GM18861 (cell line): ENCODE measurements around the gene ZNF587.
"Not testable (repeated sequence)": the region's sequence is repeated elsewhere in the genome, so short reads cannot be mapped to it uniquely, and the experiment has no call there.

Experiments used
- ATAC-seq: cut with Tn5 transposase; IDR thresholded peaks from one replicate; pipeline ENCODE4 v1.9.1; 2021; ENCODE audit not compliant: unreplicated experiment

The ZNF587 gene

DNA sequence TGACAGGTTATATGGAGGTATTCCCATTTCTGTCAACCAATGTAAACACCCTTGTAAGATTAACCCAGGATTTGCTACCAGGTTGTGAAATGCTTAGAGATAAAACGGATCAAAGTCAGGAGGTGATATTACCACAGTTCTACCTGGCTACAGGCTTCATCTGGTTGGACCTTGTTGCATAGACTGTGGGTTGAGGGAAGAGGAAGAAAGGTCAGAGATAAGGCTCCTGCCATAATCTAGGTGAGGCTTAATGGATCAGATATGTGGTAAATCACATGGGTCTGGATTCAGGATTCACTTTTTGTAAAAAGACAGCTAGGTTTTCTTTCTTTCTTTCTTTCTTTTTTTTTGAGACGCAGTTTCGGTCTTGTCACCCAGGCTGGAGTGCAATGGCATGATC, 28.2 kb upstream of the ZNF587 start:
- not testable (repeated sequence) for ATAC-seq

DNA sequence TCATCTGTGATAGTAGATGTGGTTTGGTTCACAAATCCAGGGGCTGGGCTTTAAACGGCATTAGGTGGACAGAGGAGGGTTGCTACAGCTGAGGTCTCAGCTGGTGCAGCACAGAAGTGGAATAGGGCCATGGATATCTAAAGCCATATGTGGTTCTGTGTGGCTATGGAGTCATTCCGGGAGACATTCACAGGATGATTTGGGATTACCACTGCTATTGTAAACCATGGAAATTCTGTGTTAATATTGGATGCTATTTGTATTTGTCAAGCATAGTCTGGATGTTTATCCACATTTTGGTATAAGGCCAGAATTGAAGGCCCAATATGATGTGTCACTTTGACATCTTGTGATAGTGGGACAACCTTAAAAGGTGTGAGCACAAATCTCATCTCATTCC, 26.5 kb upstream of the ZNF587 start:
- not testable (repeated sequence) for ATAC-seq

DNA sequence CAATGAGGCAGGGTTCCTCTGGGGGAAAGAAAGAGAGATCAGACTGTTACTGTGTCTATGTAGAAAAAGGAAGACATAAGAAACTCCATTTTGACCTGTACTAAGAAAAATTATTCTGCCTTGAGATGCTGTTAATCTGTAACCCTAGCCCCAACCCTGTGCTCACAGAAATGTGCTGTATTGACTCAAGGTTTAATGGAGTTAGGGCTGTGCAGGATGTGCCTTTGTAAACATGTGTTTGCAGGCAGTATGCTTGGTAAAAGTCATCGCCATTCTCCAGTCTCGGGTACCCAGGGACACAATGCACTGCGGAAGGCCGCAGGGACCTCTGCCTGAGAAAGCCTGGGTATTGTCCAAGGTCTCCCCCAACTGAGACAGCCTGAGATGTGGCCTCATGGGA, 26.1 kb upstream of the ZNF587 start:
- not testable (repeated sequence) for ATAC-seq

DNA sequence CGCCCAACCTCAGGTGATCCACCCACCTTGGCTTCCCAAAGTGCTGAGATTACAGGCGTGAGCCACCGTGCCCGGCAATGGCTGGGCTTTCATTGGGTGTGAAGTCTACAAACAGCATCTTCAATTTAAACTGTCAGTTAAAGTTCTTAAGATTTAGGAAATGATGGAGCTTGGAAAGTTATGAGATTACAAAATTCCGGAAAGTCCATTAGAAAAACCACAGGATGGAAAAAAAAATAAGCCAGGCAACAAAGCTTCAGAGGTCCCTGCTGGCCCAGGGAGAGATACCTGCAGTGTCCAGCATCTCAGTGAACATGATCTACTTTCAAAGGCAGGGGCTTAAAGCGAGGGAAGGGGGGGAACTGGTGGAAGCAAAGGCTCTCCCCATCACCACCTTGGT, 24.1 kb upstream of the ZNF587 start:
- ATAC-seq, result no peak

DNA sequence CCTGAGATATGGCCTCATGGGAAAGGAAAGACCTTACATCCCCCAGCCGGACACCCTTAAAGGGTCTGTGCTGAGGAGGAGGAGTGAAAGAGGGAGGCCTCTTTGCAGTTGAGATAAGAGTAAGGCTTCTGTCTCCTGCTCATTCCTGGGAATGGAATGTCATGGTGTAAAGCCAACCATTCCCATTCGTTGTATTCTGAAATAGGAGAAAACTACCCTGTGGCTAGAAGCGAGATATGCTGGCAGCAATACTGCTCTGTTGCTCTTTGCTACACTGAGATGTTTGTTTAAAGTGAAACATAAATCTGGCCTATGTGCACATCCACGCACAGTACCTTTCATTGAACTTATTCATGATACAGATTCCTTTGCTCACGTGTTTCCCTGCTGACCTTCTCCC, 20.3 kb upstream of the ZNF587 start:
- no peak for ATAC-seq

DNA sequence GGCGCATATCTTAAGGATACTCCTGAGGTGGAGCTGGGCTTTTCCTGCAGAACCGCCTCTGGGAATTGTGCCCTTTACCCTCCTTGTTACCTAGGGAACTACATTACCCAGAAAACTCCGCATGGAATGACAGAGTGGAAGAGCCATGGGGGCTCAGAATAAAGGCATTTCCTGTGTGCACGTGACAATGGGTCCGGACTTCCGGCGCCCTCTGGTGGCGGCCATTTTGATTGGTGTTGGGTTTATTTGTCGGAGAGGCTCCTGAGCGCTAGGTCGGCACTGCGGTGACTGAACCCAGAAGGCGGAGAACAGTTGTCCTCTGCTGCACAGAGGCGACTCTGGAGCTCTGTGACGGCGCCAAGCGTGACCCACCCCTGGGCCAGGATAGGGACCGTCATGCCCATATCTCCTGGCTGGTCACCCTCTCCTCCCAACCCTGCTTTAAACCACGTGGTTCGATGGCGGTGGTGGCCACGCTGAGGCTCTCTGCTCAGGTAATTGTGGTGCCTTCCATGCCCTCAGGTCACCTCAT, 19.5 kb upstream of the ZNF587 start, which contains the start of gene ZNF587B:
TSS of gene ZNF587B (plus strand) at position 229 of the 532 bp plus-strand sequence. CDS start at position 459, 230 bp downstream.
- ATAC-seq, result no peak

DNA sequence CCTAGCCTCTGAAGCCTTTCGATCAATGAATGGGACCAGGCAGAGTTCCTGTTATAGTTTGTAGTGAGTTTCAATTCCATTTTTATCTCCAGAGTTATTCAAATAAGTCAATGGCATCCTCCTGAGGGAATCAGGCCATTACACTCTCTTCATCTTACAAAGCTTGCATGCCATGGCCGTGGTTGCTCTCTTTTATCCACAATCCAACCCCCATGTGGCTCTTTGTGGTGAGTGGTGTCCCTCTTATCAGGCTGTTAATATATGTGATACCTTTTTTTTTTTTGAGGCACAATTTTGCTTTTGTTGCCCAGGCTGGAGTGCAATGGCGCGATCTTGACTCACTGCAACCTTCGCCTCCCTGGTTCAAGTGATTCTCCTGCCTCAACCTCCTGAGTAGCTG, 12.7 kb upstream of the ZNF587 start:
- not testable (repeated sequence) for ATAC-seq

DNA sequence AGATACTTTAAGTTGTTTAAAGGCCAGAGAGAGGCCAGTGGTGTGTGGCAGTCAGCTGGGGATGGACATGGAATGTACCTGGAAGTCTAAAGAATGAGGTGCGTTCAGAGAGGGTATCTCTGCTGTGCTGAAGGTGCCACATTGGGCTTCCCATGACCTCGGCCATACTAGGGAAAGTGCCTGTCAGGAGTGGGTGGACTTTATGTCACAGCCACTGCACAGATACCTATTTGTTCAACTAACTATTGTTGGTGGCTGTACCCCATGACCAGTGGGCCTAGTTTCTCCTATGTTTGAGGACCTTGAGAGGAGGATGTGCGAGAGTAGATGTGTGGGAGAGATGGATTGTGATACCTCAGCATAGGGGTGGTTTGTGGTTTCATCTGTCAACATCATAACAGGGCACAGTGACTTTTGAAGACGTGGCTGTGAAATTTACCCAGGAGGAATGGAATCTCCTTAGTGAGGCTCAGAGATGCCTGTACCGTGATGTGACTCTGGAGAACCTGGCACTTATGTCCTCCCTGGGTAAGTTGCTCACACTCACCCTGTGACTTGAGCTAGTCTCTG, 11.0 kb upstream of the ZNF587 start:
- not testable (repeated sequence) for ATAC-seq

DNA sequence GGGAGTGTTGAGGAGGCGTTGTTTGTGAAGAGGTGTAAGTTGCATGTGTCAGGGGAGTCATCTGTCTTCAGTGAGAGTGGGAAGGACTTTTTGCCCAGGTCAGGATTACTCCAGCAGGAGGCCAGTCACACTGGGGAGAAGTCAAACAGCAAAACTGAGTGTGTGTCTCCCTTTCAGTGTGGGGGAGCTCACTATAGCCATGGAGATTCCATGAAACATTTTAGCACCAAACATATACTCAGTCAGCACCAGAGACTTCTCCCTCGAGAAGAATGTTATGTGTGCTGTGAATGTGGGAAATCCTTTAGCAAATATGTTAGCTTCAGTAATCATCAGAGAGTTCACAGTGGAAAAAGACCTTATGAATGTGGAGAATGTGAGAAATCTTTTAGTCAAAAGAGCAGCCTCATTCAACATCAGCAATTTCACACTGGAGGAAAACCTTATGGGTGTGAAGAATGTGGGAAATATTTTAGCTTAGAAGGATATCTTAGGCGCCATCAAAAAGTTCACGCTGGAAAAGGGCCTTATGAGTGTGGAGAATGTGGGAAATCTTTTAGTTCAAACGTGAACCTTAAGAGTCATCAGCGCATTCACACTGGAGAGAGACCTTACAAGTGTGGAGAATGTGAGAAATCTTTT, 8.4 kb upstream of the ZNF587 start:
- no peak for ATAC-seq

DNA sequence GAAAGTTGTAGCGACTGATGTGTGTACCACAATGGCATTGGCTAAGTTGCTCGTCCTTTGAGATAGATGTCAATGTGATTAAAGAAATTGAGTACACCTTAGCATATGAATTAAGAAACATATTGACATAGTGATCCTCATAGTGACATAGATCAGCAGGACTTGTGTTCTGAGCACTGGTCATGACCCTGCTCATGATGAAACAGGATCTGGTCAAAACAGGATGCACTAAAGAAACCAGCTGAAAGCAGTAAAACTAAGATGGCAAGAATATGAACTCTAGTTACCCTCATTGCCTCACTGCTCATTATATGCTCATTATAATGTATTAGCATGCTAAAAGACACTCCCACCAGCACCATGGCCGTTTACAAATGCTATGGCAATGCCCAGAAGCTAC, 2.5 kb upstream of the ZNF587 start:
- ATAC-seq, result not testable (repeated sequence)

DNA sequence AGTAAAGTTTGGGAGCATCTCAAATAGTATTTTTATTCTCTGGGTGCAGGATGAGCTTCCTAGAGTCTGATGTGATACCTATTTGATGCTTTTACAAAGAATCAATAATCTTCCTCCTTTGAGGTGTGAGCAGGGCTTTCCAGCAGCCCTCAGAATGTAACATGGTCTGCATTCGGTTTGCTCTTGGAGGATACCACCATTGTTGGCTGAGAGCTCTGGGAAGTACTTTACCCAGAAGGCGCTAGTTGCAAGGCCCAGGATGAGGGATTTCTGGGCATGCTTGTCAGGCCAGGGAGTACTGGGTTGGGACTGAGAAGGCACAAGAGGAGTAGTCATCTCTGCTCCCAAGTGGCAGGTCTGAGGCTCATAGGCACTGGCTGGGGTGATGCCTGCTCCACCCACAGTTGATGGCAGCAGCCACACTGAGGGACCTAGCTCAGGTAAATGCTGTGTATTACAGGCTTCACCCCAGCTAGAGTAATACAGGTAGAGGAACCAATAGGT, 445 bp upstream of the ZNF587 start:
- peak; percentile 8 for ATAC-seq

DNA sequence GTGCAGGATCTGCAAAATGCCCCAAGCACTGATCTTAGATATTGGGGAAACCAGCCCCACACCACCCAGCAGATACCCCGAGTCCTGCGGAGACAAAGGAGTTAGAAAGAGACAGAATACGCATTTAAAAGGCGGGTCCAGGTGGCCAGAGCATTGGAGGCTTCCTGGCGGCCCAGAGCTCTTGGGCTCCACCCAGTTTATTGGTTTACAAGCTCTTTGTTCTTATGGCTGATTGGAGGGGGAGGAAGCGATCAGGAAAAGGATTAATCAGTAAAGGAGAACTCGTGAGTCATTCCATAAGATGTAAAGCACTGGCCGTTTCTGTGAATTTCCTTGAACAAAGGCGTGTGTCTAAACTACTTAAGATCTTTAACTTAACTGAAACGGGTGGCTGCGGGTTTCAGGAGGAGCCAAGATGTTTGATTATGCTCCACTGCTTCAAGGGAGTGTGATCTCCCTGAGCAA, 926 bp downstream of the ZNF587 start:
- ATAC-seq, result no peak

DNA sequence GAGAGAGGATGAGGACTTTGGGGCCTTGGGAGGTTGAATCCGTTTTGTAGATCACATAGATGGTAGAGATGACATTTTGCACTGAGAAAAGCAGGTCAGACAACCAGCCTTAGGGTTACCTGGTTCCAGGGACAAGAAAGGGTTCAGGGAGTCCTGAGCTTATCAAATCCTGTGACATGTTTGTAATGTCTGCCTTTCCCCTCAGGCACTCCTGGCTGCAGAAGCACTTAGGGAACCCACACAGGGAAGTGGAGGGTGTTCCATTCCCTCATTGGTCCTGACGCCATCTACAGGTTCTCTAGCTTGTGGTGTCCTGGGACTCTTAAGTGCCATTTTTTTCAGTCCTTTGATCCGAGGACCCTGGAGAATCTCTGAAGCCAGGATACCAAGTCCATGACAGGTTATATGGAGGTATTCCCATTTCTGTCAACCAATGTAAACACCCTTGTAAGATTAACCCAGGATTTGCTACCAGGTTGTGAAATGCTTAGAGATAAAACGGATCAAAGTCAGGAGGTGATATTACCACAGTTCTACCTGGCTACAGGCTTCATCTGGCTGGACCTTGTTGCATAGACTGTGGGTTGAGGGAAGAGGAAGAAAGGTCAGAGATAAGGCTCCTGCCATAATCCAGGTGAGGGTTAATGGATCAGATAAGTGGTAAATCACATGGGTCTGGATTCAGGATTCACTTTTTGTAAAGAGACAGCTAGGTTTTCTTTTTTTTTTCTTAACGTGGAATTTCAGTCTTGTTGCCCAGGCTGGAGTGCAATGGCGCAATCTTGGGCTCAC, 2.3 kb downstream of the ZNF587 start:
- not testable (repeated sequence) for ATAC-seq

DNA sequence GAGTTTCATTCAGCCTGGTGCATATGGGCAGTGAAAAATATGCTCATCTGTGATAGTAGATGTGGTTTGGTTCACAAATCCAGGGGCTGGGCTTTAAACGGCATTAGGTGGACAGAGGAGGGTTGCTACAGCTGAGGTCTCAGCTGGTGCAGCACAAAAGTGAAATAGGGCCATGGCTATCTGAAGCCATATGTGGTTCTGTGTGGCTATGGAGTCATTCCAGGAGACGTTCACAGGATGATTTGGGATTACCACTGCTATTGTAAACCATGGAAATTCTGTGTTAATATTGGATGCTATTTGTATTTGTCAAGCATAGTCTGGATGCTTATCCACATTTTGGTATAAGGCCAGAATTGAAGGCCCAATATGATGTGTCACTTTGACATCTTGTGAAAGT, 4.5 kb downstream of the ZNF587 start:
- ATAC-seq, result not testable (repeated sequence)

DNA sequence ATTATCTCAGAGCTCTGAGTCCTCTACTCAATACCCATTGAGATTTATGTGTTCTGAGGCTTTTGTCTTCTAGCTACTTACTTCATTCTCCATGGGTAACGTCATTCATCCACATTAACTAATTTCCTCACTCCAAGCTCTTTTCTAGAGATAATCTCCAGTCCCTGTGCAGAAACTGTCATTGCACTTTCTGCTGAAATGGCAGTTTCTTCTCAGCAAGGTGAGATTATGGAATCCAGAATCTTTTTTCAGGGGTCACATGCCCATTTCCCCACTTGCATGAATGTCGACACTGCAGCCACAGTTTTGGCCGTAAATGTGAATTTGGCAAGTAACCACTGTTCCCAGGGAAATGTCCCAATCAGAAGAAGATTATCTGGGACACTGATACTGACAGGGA, 12.7 kb downstream of the ZNF587 start:
- ATAC-seq, result not testable (repeated sequence)

DNA sequence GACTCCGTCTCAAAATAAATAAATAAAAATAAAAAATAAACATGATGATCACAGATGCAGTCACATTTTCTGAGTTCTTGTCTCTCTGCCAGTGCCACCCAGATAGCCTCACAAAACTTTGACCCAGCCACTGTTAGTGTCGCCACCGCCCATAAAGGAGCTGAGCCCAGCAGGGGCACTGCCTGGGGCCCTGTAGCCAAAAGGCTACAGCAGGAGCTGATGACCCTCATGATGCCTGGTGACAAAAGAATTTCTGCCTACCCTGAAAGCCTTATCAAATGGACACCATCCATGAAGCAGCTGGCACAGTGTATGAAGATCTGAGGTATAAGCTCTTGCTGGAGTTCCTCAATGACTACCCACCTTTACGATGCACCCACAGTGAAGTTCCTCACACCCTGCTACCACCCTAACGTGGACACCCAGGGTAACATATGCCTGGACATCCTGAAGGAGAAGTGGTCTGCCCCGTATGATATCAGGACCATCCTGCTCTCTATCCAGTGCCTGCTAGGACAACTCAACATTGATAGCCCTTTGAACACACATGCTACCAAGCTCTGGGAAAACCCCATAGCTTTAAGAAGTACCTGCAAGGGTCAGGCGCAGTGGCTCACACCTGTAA, 18.3 kb downstream of the ZNF587 start:
- no peak for ATAC-seq

DNA sequence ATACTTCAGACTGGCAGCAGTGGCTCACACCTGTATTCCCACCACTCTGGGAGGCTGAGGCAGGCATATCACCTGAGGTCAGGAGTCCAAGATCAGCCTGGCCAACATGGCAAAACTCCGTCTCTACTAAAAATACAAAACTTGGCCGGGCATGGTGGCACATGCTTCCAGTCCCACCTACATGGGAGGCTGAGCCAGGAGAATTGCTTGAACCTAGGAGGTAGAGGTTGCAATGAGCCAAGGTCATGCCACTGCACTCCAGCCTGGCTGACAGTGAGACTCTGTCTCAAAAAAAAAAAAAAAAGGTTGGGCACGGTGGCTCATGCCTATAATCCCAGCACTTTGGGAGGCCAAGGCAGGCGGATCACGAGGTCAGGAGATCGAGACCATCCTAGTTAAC, 20.0 kb downstream of the ZNF587 start:
- not testable (repeated sequence) for ATAC-seq

DNA sequence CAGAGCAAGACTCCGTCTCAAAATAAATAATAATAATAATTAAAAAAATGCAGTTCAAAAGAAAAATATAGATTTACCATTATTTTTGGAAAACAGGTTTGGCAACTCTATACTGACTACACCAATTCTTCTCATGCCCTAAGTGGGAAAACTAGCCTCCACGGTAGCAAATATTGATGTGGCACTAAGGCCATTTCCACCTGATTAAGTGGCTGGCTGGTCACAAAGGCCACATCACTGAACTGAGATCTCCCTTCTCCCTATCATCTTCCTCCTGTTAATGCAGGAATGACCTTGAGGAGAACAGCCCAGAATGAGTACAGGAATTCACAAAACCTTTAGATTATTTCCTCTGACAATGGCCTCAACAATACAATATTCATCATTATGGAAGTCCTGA, 20.6 kb downstream of the ZNF587 start:
- ATAC-seq, result no peak

DNA sequence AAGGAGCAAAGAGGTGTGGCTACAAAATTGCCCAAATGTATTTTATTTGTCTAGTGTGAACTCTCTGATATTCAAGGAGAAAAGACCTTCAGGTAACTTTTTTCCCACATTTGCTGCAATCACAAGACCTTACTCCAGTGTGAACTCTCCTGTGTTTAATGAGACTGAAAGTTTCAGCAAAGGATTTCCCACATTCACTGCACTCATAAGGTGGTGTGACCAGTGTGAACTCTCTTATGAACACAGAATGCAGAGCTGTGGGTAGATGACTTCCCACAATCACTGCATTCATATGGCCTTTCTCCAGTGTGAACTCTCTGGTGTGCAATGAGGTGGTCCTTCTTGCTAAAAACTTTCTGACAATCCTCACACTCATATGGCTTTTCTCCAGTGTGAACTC, 22.8 kb downstream of the ZNF587 start:
- no peak for ATAC-seq

DNA sequence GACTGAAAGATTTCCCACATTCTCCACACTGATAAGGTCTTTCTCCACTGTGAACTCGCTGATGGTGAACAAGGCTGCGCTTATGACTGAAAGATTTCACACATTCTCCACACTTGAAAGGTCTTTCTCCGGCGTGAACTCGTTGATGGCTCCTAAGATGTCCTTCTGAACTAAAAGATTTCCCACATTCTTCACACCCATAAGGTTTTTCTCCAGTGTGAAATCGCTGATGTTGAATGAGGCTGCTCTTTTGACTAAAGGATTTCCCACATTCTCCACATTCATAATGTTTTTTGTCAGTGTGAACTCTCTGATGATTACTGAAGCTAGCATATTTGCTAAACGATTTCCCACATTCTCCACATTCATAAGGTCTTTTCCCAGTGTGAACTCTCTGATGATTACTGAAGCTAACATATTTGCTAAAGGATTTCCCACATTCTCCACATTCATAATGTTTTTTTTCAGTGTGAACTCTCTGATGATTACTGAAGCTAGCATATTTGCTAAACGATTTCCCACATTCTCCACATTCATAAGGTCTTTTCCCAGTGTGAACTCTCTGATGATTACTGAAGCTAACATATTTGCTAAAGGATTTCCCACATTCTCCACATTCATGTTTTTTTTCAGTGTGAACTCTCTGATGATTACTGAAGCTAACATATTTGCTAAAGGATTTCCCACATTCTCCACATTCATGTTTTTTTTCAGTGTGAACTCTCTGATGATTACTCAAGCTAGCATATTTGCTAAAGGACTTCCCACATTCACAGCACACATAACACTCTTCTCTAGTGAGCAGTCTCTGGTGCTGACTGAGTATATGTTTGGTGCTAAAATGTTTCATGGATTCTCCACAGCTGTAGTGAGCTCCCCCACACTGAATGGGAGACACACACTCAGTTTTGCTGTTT, 24.5 kb downstream of the ZNF587 start:
- ATAC-seq, result not testable (repeated sequence)
